T-helper 17 cell (primary cell): ENCODE data around the gene PLCB4. TPM values are rescaled to one million over a fixed set of nuclear protein-coding genes. Genes with fewer than 3 reads are reported as not detected.

Source experiments
- ATAC-seq: fragments of 150-1000 bp; cut with Tn5 transposase; 2 replicates; pipeline ENCODE4 v1.10.0; 2021; ENCODE audit warnings: mild to moderate bottlenecking, moderate library complexity
- DNase-seq, 3 donors: peaks; one replicate each; pipeline versions ENCODE4 v3.0.0 to v3.0.0-alpha.2; 2020 to 2021
- H3K9me3 ChIP-seq: one replicate; pipeline ENCODE4 v1.7.0; 2013; ENCODE audit warnings: low read length, mild to moderate bottlenecking; ENCODE audit not compliant: control insufficient read depth, poor library complexity, severe bottlenecking
- H3K27ac Mint-ChIP-seq: one replicate; pipeline ENCODE4 v1.8.0; 2022; ENCODE audit warnings: mild to moderate bottlenecking, moderate library complexity, mixed read lengths
- H3K27me3 Mint-ChIP-seq: one replicate; pipeline ENCODE4 v1.8.0; 2022; ENCODE audit warnings: mixed read lengths
- H3K36me3 Mint-ChIP-seq: one replicate; pipeline ENCODE4 v1.8.0; 2022; ENCODE audit warnings: low read depth, mixed read lengths
- H3K4me1 Mint-ChIP-seq: one replicate; pipeline ENCODE4 v1.8.0; 2022; ENCODE audit warnings: mild to moderate bottlenecking, mixed read lengths
- H3K4me3 Mint-ChIP-seq: one replicate; pipeline ENCODE4 v1.8.0; 2022; ENCODE audit warnings: mild to moderate bottlenecking, moderate library complexity, mixed read lengths
- total RNA-seq, 4 donors: library from RNA in 2 of 4; stranded (reverse) in 2 of 4; gene quantifications; one replicate each; pipeline ENCODE4 v1.2.3 and lab custom pipeline; 2022 to 2026

Gene PLCB4
- total RNA-seq, 2 donors from 2014 or later = 0.52 TPM; not detected in 1

DNA sequence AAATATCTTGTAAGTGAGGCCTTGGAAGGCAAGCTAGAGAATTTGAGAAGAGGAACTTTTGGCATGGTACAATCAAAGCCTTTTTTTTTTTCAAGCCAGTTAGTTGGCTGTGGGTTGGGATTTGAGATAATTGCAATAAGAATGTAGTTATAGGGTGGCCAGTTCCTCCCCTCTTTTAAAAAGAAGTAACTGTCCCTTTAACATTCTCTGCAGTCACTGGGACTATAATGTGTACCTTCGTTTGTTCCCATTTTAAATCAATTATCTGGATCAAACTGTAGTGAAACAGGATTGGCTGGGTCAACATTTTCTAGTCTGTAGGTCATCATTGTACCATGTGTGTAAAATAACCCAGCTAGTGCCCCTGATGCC lies 233.2 kb downstream of the PLCB4 start:
- ATAC-seq (no peak), DNase-seq (no peak)
- Mint-ChIP-seq H3K4me3 (no peak overlapping the region), H3K36me3 (peaks cover 2% of the 10 kb centered on the region), H3K27me3 (no peaks in the 10 kb centered on the region), H3K27ac (no peak overlapping the region), H3K4me1 (no peaks in the 10 kb centered on the region)
- no peaks in the 10 kb centered on the region for H3K9me3 ChIP-seq

DNA sequence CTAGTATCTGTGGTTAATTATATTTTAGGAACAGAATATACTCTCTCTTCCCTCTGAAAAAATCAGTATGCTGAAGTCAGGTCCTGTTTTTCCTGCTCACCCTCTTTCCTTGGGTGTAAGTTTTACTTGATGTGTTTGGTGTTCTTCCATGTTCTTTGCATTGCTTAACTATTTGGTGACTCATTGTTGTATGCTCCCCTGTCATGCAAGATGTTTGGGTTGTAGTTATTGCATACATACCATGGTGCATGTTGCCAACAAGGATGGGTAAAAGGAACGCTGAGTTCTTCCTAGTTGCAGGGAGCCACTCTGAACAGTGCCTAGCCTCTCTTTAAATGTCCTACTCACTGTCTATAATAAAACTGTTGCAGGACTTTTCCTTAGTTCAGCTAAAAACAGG lies 237.6 kb downstream of the PLCB4 start:
- ATAC-seq = no peak
- H3K36me3 Mint-ChIP-seq = peaks cover 2% of the 10 kb centered on the region
- no peaks in the 10 kb centered on the region for H3K9me3 ChIP-seq
- no peak for DNase-seq
- H3K27me3 Mint-ChIP-seq = no peaks in the 10 kb centered on the region
- H3K27ac Mint-ChIP-seq = no peak overlapping the region
- no peak overlapping the region for H3K4me3 Mint-ChIP-seq
- H3K4me1 Mint-ChIP-seq = no peaks in the 10 kb centered on the region

DNA sequence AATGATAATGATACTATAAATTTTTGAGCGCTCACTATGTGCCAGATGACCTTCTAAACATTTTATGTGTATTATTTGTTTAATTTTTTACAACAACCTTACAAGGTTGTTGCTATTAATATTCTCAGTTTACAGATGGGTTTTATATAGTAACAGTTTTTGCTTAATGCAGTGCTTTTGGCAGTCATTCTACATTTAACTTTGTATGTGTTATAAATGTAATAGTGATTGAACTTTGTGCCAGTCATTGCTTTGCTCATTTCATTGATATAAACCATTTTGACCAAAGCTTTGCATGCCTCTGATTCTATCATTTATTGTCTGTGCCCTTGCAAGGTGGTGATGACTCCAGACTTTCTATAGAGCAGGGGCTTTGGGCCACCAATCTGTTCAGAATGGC lies 239.2 kb downstream of the PLCB4 start:
- DNase-seq = no peak
- Mint-ChIP-seq H3K27me3 (no peaks in the 10 kb centered on the region), H3K36me3 (peaks cover 2% of the 10 kb centered on the region), H3K4me1 (no peaks in the 10 kb centered on the region), H3K27ac (no peak overlapping the region), H3K4me3 (no peak overlapping the region)
- no peaks in the 10 kb centered on the region for H3K9me3 ChIP-seq
- ATAC-seq = no peak

DNA sequence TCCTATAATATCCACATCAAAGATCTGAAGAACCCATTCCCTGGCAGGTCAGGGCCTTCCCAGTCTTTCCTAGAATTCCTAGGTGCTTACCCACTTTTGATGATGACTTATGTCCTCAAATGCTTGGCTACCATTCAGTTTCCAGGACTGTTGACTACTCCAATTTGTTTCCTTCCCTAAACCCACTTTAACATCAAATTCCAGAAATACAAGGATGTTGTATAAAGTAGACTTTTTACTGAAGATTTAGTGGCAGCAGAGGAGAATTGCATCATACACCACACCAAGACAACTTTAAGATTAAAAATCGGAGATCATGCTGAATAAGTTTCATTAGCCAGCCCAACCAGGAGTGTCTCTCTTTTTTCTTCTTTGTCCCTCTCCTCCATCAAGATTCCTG lies 242.2 kb downstream of the PLCB4 start:
- H3K36me3 Mint-ChIP-seq = peaks cover 2% of the 10 kb centered on the region
- no peak for ATAC-seq
- no peak overlapping the region for H3K27ac Mint-ChIP-seq
- no peaks in the 10 kb centered on the region for H3K9me3 ChIP-seq
- DNase-seq = no peak
- H3K4me3 Mint-ChIP-seq = no peak overlapping the region
- no peaks in the 10 kb centered on the region for H3K4me1 Mint-ChIP-seq
- H3K27me3 Mint-ChIP-seq = no peaks in the 10 kb centered on the region

DNA sequence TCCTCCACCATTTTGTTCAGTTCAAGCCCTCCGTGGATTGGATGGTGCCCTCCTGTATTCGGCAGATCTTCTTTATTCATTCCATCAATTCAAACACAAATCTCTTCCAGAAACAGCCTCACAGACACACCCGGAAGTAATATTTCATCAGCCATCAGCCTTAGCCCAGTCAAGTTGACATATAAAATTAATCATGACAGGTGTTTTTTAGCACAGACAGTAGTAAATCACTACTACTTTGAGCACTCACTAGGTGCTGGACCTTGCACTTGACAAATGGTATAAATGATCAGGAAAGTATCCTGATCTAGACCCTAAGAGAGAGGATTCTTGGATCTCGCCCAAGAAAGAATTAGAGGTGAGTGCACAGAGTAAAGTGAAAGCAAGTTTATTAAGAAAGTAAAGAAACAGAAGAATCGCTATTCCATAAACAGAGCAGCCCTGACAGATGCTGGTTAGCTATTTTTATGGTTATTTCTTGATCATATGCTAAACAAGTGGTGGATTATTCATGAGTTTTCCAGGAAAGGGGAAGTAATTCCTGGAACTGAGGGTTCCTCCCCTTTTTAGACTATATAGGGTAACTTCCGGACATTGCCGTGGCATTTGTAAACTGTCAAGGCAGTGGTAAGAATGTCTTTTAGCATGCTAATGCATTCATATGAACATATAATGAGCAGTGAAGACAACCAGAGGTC lies 250.9 kb downstream of the PLCB4 start:
- no peaks in the 10 kb centered on the region for H3K4me1 Mint-ChIP-seq
- no peaks in the 10 kb centered on the region for H3K36me3 Mint-ChIP-seq
- H3K27me3 Mint-ChIP-seq = no peaks in the 10 kb centered on the region
- DNase-seq (no peak), ATAC-seq (no peak)
- no peak overlapping the region for H3K27ac Mint-ChIP-seq
- no peaks in the 10 kb centered on the region for H3K9me3 ChIP-seq
- H3K4me3 Mint-ChIP-seq = no peak overlapping the region

DNA sequence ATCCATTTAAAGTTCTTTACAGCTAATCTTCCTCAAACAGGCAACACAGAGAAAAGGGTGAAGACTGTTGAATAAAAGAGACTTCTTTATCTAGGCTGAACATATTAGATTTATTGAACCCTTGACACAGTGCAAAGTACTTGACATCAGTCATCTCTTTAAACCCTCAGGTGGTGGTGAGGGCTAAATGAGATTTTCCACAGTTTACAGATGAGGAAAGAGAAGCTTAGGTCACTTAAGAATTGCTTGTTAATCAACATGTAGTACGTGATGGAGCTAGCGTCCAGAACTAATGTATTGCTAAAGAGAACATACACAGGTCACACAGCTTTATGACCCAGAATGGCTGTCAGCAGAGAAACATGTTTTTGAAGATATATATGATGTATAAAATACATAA lies 252.1 kb downstream of the PLCB4 start:
- no peak overlapping the region for H3K4me3 Mint-ChIP-seq
- H3K9me3 ChIP-seq = no peaks in the 10 kb centered on the region
- H3K36me3 Mint-ChIP-seq = no peaks in the 10 kb centered on the region
- no peak for DNase-seq
- H3K4me1 Mint-ChIP-seq = no peaks in the 10 kb centered on the region
- H3K27me3 Mint-ChIP-seq = no peaks in the 10 kb centered on the region
- ATAC-seq = no peak
- no peak overlapping the region for H3K27ac Mint-ChIP-seq

DNA sequence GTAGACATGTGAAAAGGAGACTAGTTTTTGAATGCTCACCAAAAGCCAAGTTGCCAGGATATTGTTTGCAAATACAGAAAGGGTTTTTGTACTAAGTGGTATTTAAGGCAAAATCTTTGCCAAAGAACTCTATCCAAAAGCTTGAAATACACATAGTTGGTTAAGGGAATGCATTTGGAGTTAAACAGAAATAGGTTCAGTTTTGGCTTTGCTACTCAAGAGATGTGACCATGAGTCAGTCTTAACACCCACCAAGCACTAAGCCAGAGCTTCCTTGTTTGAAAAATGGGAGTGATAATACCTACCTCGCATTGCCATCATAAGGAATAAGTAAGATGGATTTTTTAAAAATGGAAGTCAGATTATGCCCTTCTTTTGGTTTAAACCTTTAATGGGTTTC lies 253.8 kb downstream of the PLCB4 start:
- no peaks in the 10 kb centered on the region for H3K27me3 Mint-ChIP-seq
- no peaks in the 10 kb centered on the region for H3K36me3 Mint-ChIP-seq
- H3K27ac Mint-ChIP-seq = no peak overlapping the region
- H3K4me3 Mint-ChIP-seq = no peak overlapping the region
- H3K4me1 Mint-ChIP-seq = no peaks in the 10 kb centered on the region
- ATAC-seq (no peak), DNase-seq (no peak)
- H3K9me3 ChIP-seq = no peaks in the 10 kb centered on the region

DNA sequence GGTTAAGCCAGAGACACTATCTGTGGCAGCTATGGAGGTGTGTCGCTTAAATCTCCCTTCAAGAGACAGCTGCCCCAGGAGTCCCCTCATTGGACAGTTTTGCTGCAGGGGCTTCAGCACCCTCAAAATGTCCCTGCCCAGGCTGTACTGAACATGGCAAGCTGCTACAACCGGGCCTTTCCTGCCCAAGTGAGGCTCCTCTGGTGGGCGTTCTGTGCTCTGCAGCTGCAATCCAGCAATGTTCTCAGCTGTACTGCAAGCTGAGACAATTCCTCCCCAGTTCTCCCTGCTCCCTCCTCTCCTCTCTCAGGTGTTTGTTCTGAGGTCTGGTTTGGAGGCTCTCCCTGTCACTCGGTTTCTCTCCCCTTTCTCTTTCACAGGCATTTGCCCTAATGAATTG lies 254.7 kb downstream of the PLCB4 start:
- no peaks in the 10 kb centered on the region for H3K4me1 Mint-ChIP-seq
- H3K36me3 Mint-ChIP-seq = no peaks in the 10 kb centered on the region
- H3K4me3 Mint-ChIP-seq = no peak overlapping the region
- H3K27me3 Mint-ChIP-seq = no peaks in the 10 kb centered on the region
- ATAC-seq = no peak
- H3K27ac Mint-ChIP-seq = no peak overlapping the region
- H3K9me3 ChIP-seq = no peaks in the 10 kb centered on the region
- DNase-seq = no peak

DNA sequence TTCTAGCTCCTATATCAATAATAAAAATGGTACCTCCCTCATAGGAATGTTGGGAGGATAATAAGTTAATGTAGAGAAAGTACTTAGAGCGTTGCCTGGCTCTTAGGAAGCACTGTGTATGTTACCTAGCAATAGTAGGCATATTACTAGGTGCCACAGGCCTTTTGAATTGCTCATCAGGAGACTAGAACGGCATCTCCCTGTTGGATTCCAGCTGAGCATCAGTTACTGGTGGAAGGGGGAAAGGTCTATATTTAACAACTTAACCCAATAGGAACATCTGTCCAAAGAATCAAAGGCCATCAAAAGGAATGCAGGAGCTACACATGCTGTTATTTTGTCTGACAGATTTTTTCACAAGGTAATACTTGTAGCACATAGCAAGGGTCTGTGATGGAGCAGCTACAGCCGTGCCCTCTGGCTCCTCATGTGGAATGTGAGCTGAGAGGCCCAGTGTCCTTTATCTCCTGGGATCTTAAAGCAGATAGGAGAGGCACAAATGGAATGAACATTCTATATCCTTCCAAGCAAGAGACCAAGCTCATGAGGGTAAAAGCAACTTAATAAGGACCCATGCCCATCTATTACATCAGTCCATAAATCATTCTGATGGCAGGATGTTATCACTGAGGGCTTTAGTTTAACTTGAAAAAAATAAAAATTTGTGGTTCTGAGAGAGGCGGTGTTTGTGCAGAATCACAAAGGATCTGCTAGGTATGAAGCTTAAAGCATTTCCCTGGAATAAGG lies 260.6 kb downstream of the PLCB4 start:
- DNase-seq = no peak
- H3K4me3 Mint-ChIP-seq = no peak overlapping the region
- no peaks in the 10 kb centered on the region for H3K27me3 Mint-ChIP-seq

DNA sequence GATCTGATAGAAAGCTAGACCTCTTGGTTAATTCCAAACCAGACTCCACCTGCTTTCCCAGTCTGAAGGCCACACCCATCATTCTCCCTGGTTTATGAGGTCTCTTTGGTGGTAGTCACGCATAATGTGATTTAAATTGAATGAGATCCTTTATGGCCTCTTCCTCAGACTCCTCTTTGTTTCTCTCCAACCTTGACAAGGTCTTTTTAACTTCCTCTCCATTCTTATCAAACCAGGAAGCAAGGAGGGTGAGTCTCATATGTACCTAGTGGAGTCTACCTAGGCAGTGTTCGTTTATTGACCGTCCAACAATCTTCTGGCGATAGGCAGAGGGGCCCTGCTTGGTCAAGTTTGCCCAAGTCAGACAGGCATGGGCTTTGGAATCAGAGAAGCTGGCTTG lies 261.3 kb downstream of the PLCB4 start:
- DNase-seq (no peak), ATAC-seq (no peak)
- Mint-ChIP-seq H3K4me3 (no peak overlapping the region), H3K27ac (no peak overlapping the region), H3K4me1 (no peaks in the 10 kb centered on the region), H3K27me3 (no peaks in the 10 kb centered on the region), H3K36me3 (no peaks in the 10 kb centered on the region)
- no peaks in the 10 kb centered on the region for H3K9me3 ChIP-seq

More for the DNA sequence above, 260.6 kb downstream of the PLCB4 start:
- no peaks in the 10 kb centered on the region for H3K36me3 Mint-ChIP-seq
- ATAC-seq = no peak
- no peaks in the 10 kb centered on the region for H3K4me1 Mint-ChIP-seq
- no peak overlapping the region for H3K27ac Mint-ChIP-seq
- no peaks in the 10 kb centered on the region for H3K9me3 ChIP-seq

DNA sequence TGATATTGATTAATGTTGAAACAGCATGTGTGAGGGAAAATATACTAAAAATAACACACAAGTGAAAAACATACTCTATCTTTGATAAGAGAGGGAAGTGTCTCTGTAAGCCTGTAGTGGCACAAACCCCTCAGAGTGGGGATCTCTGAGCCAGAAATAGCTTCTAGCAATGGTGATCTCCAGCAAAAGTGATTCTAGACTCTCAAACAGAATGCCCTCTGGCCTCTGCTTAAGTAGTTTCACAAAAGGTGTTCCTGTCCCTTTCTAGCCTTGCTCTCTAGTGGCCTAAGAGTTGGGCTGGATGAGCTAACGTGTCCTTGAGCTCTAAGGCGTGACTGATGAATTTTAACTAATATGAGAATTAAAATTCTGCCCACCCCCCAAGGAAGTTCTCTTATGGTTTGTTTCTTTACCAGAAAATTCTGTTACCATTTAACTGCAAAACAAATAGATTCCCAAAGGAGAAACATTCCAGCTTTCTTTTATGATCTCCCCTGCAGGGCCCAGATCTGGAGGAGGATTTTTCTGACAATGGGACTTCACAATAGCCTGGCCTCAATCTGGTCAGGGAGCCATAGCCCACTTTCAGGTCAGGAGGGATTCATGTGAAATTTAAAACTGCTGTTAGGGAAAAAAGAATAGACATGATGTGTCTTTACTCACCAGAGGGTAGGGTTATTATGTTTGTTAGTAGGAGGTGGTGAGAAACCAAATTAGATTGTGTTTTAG lies 263.0 kb downstream of the PLCB4 start:
- no peak for ATAC-seq
- no peaks in the 10 kb centered on the region for H3K4me1 Mint-ChIP-seq
- no peaks in the 10 kb centered on the region for H3K27me3 Mint-ChIP-seq
- no peak overlapping the region for H3K27ac Mint-ChIP-seq
- H3K9me3 ChIP-seq = no peaks in the 10 kb centered on the region
- no peak overlapping the region for H3K4me3 Mint-ChIP-seq
- DNase-seq = no peak
- no peaks in the 10 kb centered on the region for H3K36me3 Mint-ChIP-seq

DNA sequence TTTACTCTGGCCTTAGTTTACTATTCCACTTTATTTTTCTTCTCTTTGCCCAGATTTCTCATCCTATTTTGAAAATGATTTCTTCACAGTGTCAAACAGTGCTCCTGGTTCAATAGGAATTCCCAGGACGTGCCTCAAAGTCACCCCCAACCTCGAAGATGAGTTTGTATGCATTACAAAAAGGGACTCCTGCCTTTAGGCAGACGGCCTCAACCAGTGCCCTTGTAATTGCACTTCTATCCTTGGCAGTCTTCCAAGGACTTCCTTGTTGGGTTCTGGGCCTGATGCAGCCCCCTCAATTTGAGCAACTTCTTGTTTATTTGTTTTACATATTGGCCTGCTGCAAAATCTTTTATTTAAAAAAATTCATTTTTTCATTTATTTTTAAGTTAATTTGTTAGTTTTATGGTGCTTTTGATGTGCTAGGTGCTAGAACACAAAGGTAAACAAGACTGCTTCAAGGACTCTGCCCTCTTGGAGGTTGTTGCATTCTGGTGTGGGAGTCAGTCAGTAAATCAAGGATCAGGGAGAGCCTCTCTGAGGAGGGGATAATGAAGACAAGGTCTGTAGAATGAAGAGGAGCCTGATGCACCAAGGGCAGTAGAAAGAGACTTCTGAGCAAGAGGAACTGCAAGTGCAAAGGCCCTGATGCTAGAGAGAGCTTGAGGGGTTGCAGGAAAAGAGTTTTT lies 264.0 kb downstream of the PLCB4 start:
- Mint-ChIP-seq H3K4me3 (no peak overlapping the region), H3K36me3 (no peaks in the 10 kb centered on the region), H3K27me3 (no peaks in the 10 kb centered on the region), H3K27ac (no peak overlapping the region), H3K4me1 (no peaks in the 10 kb centered on the region)
- no peak for DNase-seq
- no peaks in the 10 kb centered on the region for H3K9me3 ChIP-seq
- ATAC-seq = no peak

DNA sequence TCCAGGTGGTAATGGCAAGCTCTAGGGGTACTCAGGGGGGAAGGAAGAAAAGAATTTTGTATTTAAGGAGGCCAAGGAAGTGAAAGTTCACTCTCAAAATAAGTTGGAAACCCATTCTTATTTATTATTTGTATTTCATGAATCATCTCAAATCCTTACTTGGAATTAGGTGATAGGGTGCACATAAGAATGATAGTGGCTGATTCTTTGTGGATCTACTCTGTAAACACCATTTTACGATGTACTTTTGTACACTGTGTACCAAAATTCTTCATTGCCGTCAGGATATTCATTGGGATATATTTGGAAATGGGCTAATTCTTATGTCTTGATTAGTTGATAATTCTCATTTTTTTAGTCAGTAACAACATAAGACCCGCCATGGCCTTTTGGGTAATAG lies 266.0 kb downstream of the PLCB4 start:
- no peak for ATAC-seq
- H3K9me3 ChIP-seq = no peaks in the 10 kb centered on the region
- H3K36me3 Mint-ChIP-seq = no peaks in the 10 kb centered on the region
- no peak overlapping the region for H3K27ac Mint-ChIP-seq
- no peak for DNase-seq
- H3K27me3 Mint-ChIP-seq = no peaks in the 10 kb centered on the region
- H3K4me3 Mint-ChIP-seq = no peak overlapping the region
- no peaks in the 10 kb centered on the region for H3K4me1 Mint-ChIP-seq
